ENCODE data around the gene FBN3. TPM values are rescaled to one million over a fixed set of nuclear protein-coding genes. Genes with fewer than 3 reads are reported as not detected.
A peak's percentile ranks its signal among the peaks of the same experiment; 100 is the strongest.

FBN3 gene
- polyA plus RNA-seq, 1 experiment, result not detected

GRCh38 chr19:8074501-8074900, 74.9 kb downstream of the FBN3 start:
- POLR2A ChIA-PET, result no interaction called here
- Histone ChIP-seq H3K4me3 (ENCODE audit: low read depth, low read length) (no peak overlapping the region), H3K27me3 (ENCODE audit: control insufficient read depth, insufficient read depth, low read length) (no peaks in the 10 kb centered on the region), H3K36me3 (ENCODE audit: control insufficient read depth, insufficient read depth, low read length) (no peaks in the 10 kb centered on the region)
- CTCF ChIA-PET, result no interaction called here
- no peak for DNase-seq (ENCODE audit: low read depth)
- no peak for TF ChIP-seq CTCF (IDR thresholded peaks at IDR 0.05; ENCODE audit: insufficient read depth, low read depth, low read length)

- no peak overlapping the region for H3K4me3 ChIP-seq (ENCODE audit: low read depth, low read length)
- TF ChIP-seq CTCF (IDR thresholded peaks at IDR 0.05; ENCODE audit: insufficient read depth, low read depth, low read length), result no peak
- ChIA-PET CTCF (no interaction called here), POLR2A (no interaction called here)
- no peaks in the 10 kb centered on the region for H3K36me3 ChIP-seq (ENCODE audit: control insufficient read depth, insufficient read depth, low read length)
- DNase-seq (ENCODE audit: low read depth), result no peak
- no peaks in the 10 kb centered on the region for H3K27me3 ChIP-seq (ENCODE audit: control insufficient read depth, insufficient read depth, low read length)
Measured at GRCh38 chr19:8071912-8072311, 77.5 kb downstream of the FBN3 start.

- Histone ChIP-seq H3K36me3 (ENCODE audit: control insufficient read depth, insufficient read depth, low read length) (no peaks in the 10 kb centered on the region), H3K27me3 (ENCODE audit: control insufficient read depth, insufficient read depth, low read length) (no peaks in the 10 kb centered on the region), H3K4me3 (ENCODE audit: low read depth, low read length) (no peak overlapping the region)
- DNase-seq (ENCODE audit: low read depth), result no peak
- ChIA-PET CTCF (interaction anchor here (0.6 to 0.9 kb wide), 3 partner anchors 41 to 124 kb away, joined by 3 read pairs; no protein-coding TSS in a partner anchor), POLR2A (no interaction called here)
- peak; percentile 55 for TF ChIP-seq CTCF (IDR thresholded peaks at IDR 0.05; ENCODE audit: insufficient read depth, low read depth, low read length)
Measured at GRCh38 chr19:8069096-8069973, 80.1 kb downstream of the FBN3 start.

- H3K27me3 ChIP-seq (ENCODE audit: control insufficient read depth, insufficient read depth, low read length), result no peaks in the 10 kb centered on the region
- DNase-seq (ENCODE audit: low read depth), result no peak
- no peak overlapping the region for H3K4me3 ChIP-seq (ENCODE audit: low read depth, low read length)
- TF ChIP-seq CTCF (IDR thresholded peaks at IDR 0.05; ENCODE audit: insufficient read depth, low read depth, low read length), result no peak
- POLR2A ChIA-PET, result no interaction called here
- no peaks in the 10 kb centered on the region for H3K36me3 ChIP-seq (ENCODE audit: control insufficient read depth, insufficient read depth, low read length)
- CTCF ChIA-PET, result no interaction called here
Measured at GRCh38 chr19:8065875-8066261, 83.5 kb downstream of the FBN3 start.

- no peak overlapping the region for H3K4me3 ChIP-seq (ENCODE audit: low read depth, low read length)
- ChIA-PET CTCF (no interaction called here), POLR2A (no interaction called here)
- H3K36me3 ChIP-seq (ENCODE audit: control insufficient read depth, insufficient read depth, low read length), result no peaks in the 10 kb centered on the region
- DNase-seq (ENCODE audit: low read depth), result no peak
- no peak for TF ChIP-seq CTCF (IDR thresholded peaks at IDR 0.05; ENCODE audit: insufficient read depth, low read depth, low read length)
- no peaks in the 10 kb centered on the region for H3K27me3 ChIP-seq (ENCODE audit: control insufficient read depth, insufficient read depth, low read length)
Measured at GRCh38 chr19:8064911-8065874, 84.2 kb downstream of the FBN3 start.

Data from BJ (cell line).